CD4-positive, CD25-positive, alpha-beta regulatory T cell (primary cell): ENCODE measurements around the gene TP53I11. TPM values are rescaled to one million over a fixed set of nuclear protein-coding genes. Genes with fewer than 3 reads are reported as not detected.

ENCODE experiments used
- ATAC-seq, 2 donors: fragments of 150-1000 bp; cut with Tn5 transposase; one replicate each; pipeline ENCODE4 v1.10.0; 2021; ENCODE audit warnings: low read depth in 2 of 2, moderate number of reproducible peaks in 2 of 2, moderate library complexity in 1 of 2
- DNase-seq, 3 donors: peaks; one replicate each; pipeline versions ENCODE4 v3.0.0 to v3.0.0-alpha.2; 2012 to 2022; ENCODE audit warnings: mixed read lengths in 1 of 3
- H3K27ac ChIP-seq: one replicate; pipeline ENCODE4 v1.7.0; 2013; ENCODE audit warnings: mild to moderate bottlenecking, low read length; ENCODE audit not compliant: insufficient read depth, poor library complexity, severe bottlenecking
- H3K27me3 ChIP-seq: one replicate; pipeline ENCODE4 v1.7.0; 2013; ENCODE audit warnings: low read length; ENCODE audit not compliant: control insufficient read depth, insufficient read depth
- H3K36me3 ChIP-seq: one replicate; pipeline ENCODE4 v1.7.0; 2013; ENCODE audit warnings: mild to moderate bottlenecking, low read length, moderate library complexity; ENCODE audit not compliant: control insufficient read depth, insufficient read depth
- H3K4me1 ChIP-seq: 2 replicates; pipeline ENCODE4 v1.7.0; 2013; ENCODE audit warnings: mild to moderate bottlenecking, low read length; ENCODE audit not compliant: insufficient read depth, control insufficient read depth, poor library complexity, severe bottlenecking
- H3K4me3 ChIP-seq: one replicate; pipeline ENCODE4 v1.7.0; 2013; ENCODE audit warnings: low read depth, mild to moderate bottlenecking, low read length, moderate library complexity
- H3K9me3 ChIP-seq, 2 experiments: 1 replicate in 1 of 2; 2 replicates in 1 of 2; pipeline ENCODE4 v1.7.0; 2013; ENCODE audit warnings: low read length in 2 of 2, mild to moderate bottlenecking in 1 of 2, moderate library complexity in 1 of 2; ENCODE audit not compliant: control insufficient read depth in 2 of 2
- H3K27ac Mint-ChIP-seq, 3 donors: one replicate each; pipeline ENCODE4 v1.8.0; 2020 to 2022; ENCODE audit warnings: mild to moderate bottlenecking in 3 of 3, mixed read lengths in 3 of 3, moderate library complexity in 2 of 3
- H3K27me3 Mint-ChIP-seq: one replicate; pipeline ENCODE4 v1.8.0; 2022; ENCODE audit warnings: mild to moderate bottlenecking, mixed read lengths
- H3K36me3 Mint-ChIP-seq: one replicate; pipeline ENCODE4 v1.8.0; 2020; ENCODE audit warnings: mixed read lengths
- H3K4me1 Mint-ChIP-seq, 4 donors: one replicate each; pipeline ENCODE4 v1.8.0; 2020 to 2022; ENCODE audit warnings: mixed read lengths in 4 of 4, mild to moderate bottlenecking in 1 of 4
- H3K4me3 Mint-ChIP-seq, 4 donors: one replicate each; pipeline ENCODE4 v1.8.0; 2020 to 2022; ENCODE audit warnings: mild to moderate bottlenecking in 4 of 4, mixed read lengths in 4 of 4, moderate library complexity in 3 of 4
- H3K9me3 Mint-ChIP-seq, 7 donors: one replicate each; pipeline ENCODE4 v1.8.0; 2020 to 2022; ENCODE audit warnings: mixed read lengths in 7 of 7, mild to moderate bottlenecking in 3 of 7, moderate library complexity in 2 of 7
- polyA plus RNA-seq, 4 donors: library from polyadenylated mRNA; unstranded; fragments of 300-500 nt; fragmentation: Illumina TruSeq; gene quantifications; one replicate each; pipeline ENCODE4 v1.2.3, GENCODE V29; 2021
- total RNA-seq: library from RNA; stranded (reverse); gene quantifications from one replicate; pipeline ENCODE4 v1.2.3, GENCODE V29; 2022

The TP53I11 gene
- total and polyA plus RNA-seq, 5 donors from 2014 or later = 2.0 to 17.4 (median 2.6) TPM

- H3K4me1 Mint-ChIP-seq = peaks cover 0 to 16% (median 4%) of the 10 kb centered on the region in 4 donors
- DNase-seq (no peak), ATAC-seq (no peak)
- Histone ChIP-seq H3K9me3 (no peaks in the 10 kb centered on the region), H3K4me1 (peaks cover 10% of the 10 kb centered on the region), H3K36me3 (no peaks in the 10 kb centered on the region), H3K27me3 (no peaks in the 10 kb centered on the region), H3K27ac (no peak overlapping the region), H3K4me3 (no peak overlapping the region)
- no peak overlapping the region for H3K4me3 Mint-ChIP-seq
- no peaks in the 10 kb centered on the region for H3K27me3 Mint-ChIP-seq
- no peaks in the 10 kb centered on the region for H3K9me3 Mint-ChIP-seq
- no peaks in the 10 kb centered on the region for H3K36me3 Mint-ChIP-seq
- H3K27ac Mint-ChIP-seq = peak overlapping the region in 1 of 3 donors; percentile 27
Measured at GRCh38 chr11:44939673-44940395, 10.8 kb downstream of the TP53I11 start.

GRCh38 chr11:44938066-44938691, 12.5 kb downstream of the TP53I11 start:
- Mint-ChIP-seq H3K27me3 (no peaks in the 10 kb centered on the region), H3K27ac (no peak overlapping the region), H3K4me1 (peaks cover 0 to 12% (median 2%) of the 10 kb centered on the region in 4 donors), H3K4me3 (no peak overlapping the region), H3K36me3 (no peaks in the 10 kb centered on the region), H3K9me3 (no peaks in the 10 kb centered on the region)
- no peak for ATAC-seq
- Histone ChIP-seq H3K36me3 (no peaks in the 10 kb centered on the region), H3K27me3 (no peaks in the 10 kb centered on the region), H3K27ac (no peak overlapping the region), H3K4me1 (peaks cover 9% of the 10 kb centered on the region), H3K4me3 (no peak overlapping the region), H3K9me3 (no peaks in the 10 kb centered on the region)
- no peak for DNase-seq

GRCh38 chr11:44936951-44937543, 13.6 kb downstream of the TP53I11 start:
- no peak overlapping the region for H3K27ac Mint-ChIP-seq
- DNase-seq (no peak), ATAC-seq (no peak)

GRCh38 chr11:44936525-44936924, 14.2 kb downstream of the TP53I11 start:
- no peak overlapping the region for H3K4me3 ChIP-seq

More at GRCh38 chr11:44936951-44937543, 13.6 kb downstream of the TP53I11 start:
- Mint-ChIP-seq H3K4me3 (no peak overlapping the region), H3K27me3 (no peaks in the 10 kb centered on the region), H3K36me3 (no peaks in the 10 kb centered on the region), H3K9me3 (no peaks in the 10 kb centered on the region), H3K4me1 (peaks cover 0 to 6% (median 2%) of the 10 kb centered on the region in 4 donors)
- Histone ChIP-seq H3K27me3 (no peaks in the 10 kb centered on the region), H3K9me3 (no peaks in the 10 kb centered on the region), H3K4me3 (no peak overlapping the region), H3K4me1 (peaks cover 5% of the 10 kb centered on the region), H3K36me3 (no peaks in the 10 kb centered on the region), H3K27ac (no peak overlapping the region)

GRCh38 chr11:44934735-44935250, 15.9 kb downstream of the TP53I11 start:
- Mint-ChIP-seq H3K4me1 (peaks cover 0 to 2% (median 0%) of the 10 kb centered on the region in 4 donors), H3K36me3 (peaks cover 10% of the 10 kb centered on the region), H3K9me3 (peaks cover 0 to 1% (median 0%) of the 10 kb centered on the region in 7 donors), H3K27me3 (no peaks in the 10 kb centered on the region), H3K4me3 (no peak overlapping the region), H3K27ac (no peak overlapping the region)
- no peaks in the 10 kb centered on the region for H3K27me3 ChIP-seq
- H3K27ac ChIP-seq = no peak overlapping the region
- no peaks in the 10 kb centered on the region for H3K9me3 ChIP-seq
- DNase-seq (no peak), ATAC-seq (no peak)
- H3K4me1 ChIP-seq = peaks cover 5% of the 10 kb centered on the region
- H3K4me3 ChIP-seq = no peak overlapping the region
- H3K36me3 ChIP-seq = no peaks in the 10 kb centered on the region

More at GRCh38 chr11:44936525-44936924, 14.2 kb downstream of the TP53I11 start:
- H3K9me3 ChIP-seq = no peaks in the 10 kb centered on the region
- no peak overlapping the region for H3K27ac ChIP-seq
- Mint-ChIP-seq H3K4me3 (no peak overlapping the region), H3K36me3 (no peaks in the 10 kb centered on the region), H3K27ac (no peak overlapping the region), H3K9me3 (no peaks in the 10 kb centered on the region), H3K27me3 (no peaks in the 10 kb centered on the region), H3K4me1 (peaks cover 0 to 4% (median 2%) of the 10 kb centered on the region in 4 donors)
- no peaks in the 10 kb centered on the region for H3K36me3 ChIP-seq
- DNase-seq (peak; percentile 64 to 82 (median 76)), ATAC-seq (peak; percentile 73 to 80)
- H3K4me1 ChIP-seq = peaks cover 5% of the 10 kb centered on the region
- no peaks in the 10 kb centered on the region for H3K27me3 ChIP-seq

- H3K4me3 Mint-ChIP-seq = no peak overlapping the region
- peak overlapping the region in 1 of 3 donors; percentile 55 for H3K27ac Mint-ChIP-seq
- peaks cover 0 to 1% (median 0%) of the 10 kb centered on the region in 7 donors for H3K9me3 Mint-ChIP-seq
Measured at GRCh38 chr11:44934110-44934509, 16.6 kb downstream of the TP53I11 start.

GRCh38 chr11:44931466-44931865, 19.2 kb downstream of the TP53I11 start:
- no peak overlapping the region for H3K27ac ChIP-seq
- no peak for DNase-seq

More at GRCh38 chr11:44934110-44934509, 16.6 kb downstream of the TP53I11 start:
- Histone ChIP-seq H3K4me3 (no peak overlapping the region), H3K27ac (no peak overlapping the region), H3K4me1 (peaks cover 5% of the 10 kb centered on the region), H3K9me3 (no peaks in the 10 kb centered on the region), H3K36me3 (no peaks in the 10 kb centered on the region), H3K27me3 (no peaks in the 10 kb centered on the region)
- Mint-ChIP-seq H3K27me3 (no peaks in the 10 kb centered on the region), H3K36me3 (peaks cover 10% of the 10 kb centered on the region), H3K4me1 (peaks cover 0 to 2% (median 0%) of the 10 kb centered on the region in 4 donors)
- ATAC-seq (no peak), DNase-seq (no peak)

More at GRCh38 chr11:44931466-44931865, 19.2 kb downstream of the TP53I11 start:
- Mint-ChIP-seq H3K36me3 (peaks cover 10% of the 10 kb centered on the region), H3K9me3 (peaks cover 0 to 1% (median 0%) of the 10 kb centered on the region in 7 donors), H3K27ac (no peak overlapping the region), H3K4me3 (no peak overlapping the region), H3K4me1 (peaks cover 0 to 4% (median 0%) of the 10 kb centered on the region in 4 donors), H3K27me3 (no peaks in the 10 kb centered on the region)
- ATAC-seq = no peak
- peaks cover 3% of the 10 kb centered on the region for H3K4me1 ChIP-seq
- H3K36me3 ChIP-seq = no peaks in the 10 kb centered on the region
- H3K27me3 ChIP-seq = no peaks in the 10 kb centered on the region
- H3K4me3 ChIP-seq = no peak overlapping the region
- no peaks in the 10 kb centered on the region for H3K9me3 ChIP-seq
